Panc1 (cell line): ENCODE measurements around the gene NPAS3. TPM values are rescaled to one million over a fixed set of nuclear protein-coding genes. Genes with fewer than 3 reads are reported as not detected.

Experiments used
- ATAC-seq: fragments of 200-7000 bp; cut with Tn5 transposase; 2 replicates; pipeline ENCODE4 v1.9.1; 2020; ENCODE audit warnings: mild to moderate bottlenecking, moderate library complexity
- BruUV-seq: library from RNA; stranded (reverse); fragments of 400-500 nt; replicated peaks from 2 replicates; lab custom pipeline; 2021; lab: Mats Ljungman, UMichigan
- CTCF ChIA-PET: fragments of 300-600 bp; sonication (Branson Sonifier 250); formaldehyde crosslinking; loops from one replicate; lab custom pipeline; 2022; ENCODE audit warnings: antibody characterized with exemption; lab: Charles Lee
- POLR2A ChIA-PET: fragments of 300-600 bp; sonication (Branson Sonifier 250); formaldehyde crosslinking; loops from one replicate; lab custom pipeline; 2022; ENCODE audit warnings: antibody characterized with exemption; lab: Charles Lee
- DNase-seq: peaks from one replicate; pipeline ENCODE4 v3.0.0-alpha.2; 2010; ENCODE audit warnings: low read depth, low spot score
- H3K27ac ChIP-seq: 2 replicates; pipeline ENCODE4 v1.5.1; 2011; ENCODE audit warnings: mild to moderate bottlenecking, low read length, inconsistent platforms
- H3K27me3 ChIP-seq: fragments of 200-500 bp; sonication (Bioruptor generic); 2 replicates; pipeline ENCODE4 v1.6.0; 2014; ENCODE audit warnings: low read length, inconsistent platforms; ENCODE audit not compliant: control insufficient read depth, insufficient read depth
- H3K36me3 ChIP-seq: fragments of 200-500 bp; sonication (Bioruptor generic); 2 replicates; pipeline ENCODE4 v1.5.1; 2014; ENCODE audit warnings: inconsistent platforms, mild to moderate bottlenecking, low read length, moderate library complexity; ENCODE audit not compliant: control insufficient read depth, insufficient read depth
- H3K4me1 ChIP-seq: 2 replicates; pipeline ENCODE4 v1.5.1; 2011; ENCODE audit warnings: inconsistent platforms, mild to moderate bottlenecking, low read length, moderate library complexity; ENCODE audit not compliant: control insufficient read depth, insufficient read depth
- H3K4me3 ChIP-seq, 2 experiments: 2 replicates each; pipeline ENCODE4 v1.5.1; 2011 to 2012; ENCODE audit warnings: low read depth in 2 of 2, low read length in 2 of 2, mild to moderate bottlenecking in 2 of 2, inconsistent platforms in 1 of 2, moderate library complexity in 1 of 2
- H3K9me3 ChIP-seq: fragments of 200-500 bp; sonication (Bioruptor generic); 2 replicates; pipeline ENCODE4 v1.5.1; 2014; ENCODE audit warnings: low read depth, mild to moderate bottlenecking, inconsistent platforms, low read length, moderate library complexity; ENCODE audit not compliant: control insufficient read depth, insufficient read depth
- CTCF ChIP-seq: fragments of 450-650 bp; IDR thresholded peaks from 2 replicates; pipeline ENCODE4 v1.5.1; 2017; ENCODE audit warnings: mild to moderate bottlenecking
- POLR2AphosphoS5 ChIP-seq: IDR thresholded peaks from 2 replicates; pipeline ENCODE4 v1.6.1; 2012; ENCODE audit warnings: mild to moderate bottlenecking, low read depth, low read length, moderate library complexity
- REST ChIP-seq, 2 experiments: IDR thresholded peaks; 2 replicates each; pipeline ENCODE4 v1.6.1; 2011 to 2012; ENCODE audit warnings: low read depth in 2 of 2, control low read depth in 1 of 2, low read length in 1 of 2, mild to moderate bottlenecking in 1 of 2, moderate library complexity in 1 of 2; ENCODE audit not compliant: insufficient read depth in 1 of 2
- SIN3A ChIP-seq: IDR thresholded peaks from 2 replicates; pipeline ENCODE4 v1.6.1; 2012; ENCODE audit warnings: low read depth, mild to moderate bottlenecking, low read length, moderate library complexity, borderline replicate concordance; ENCODE audit not compliant: insufficient read depth
- TCF7L2 ChIP-seq: IDR thresholded peaks from 2 replicates; pipeline ENCODE4 v1.6.1; 2011; ENCODE audit warnings: mild to moderate bottlenecking, low read depth, low read length, inconsistent platforms
- in situ Hi-C: cut with HindIII; loops from 2 replicates; pipeline ENCODE4 v1.10.0; 2016; ENCODE audit warnings: low sequenced_read_pairs, low pct_unique_long_range_greater_than_20kb
- intact Hi-C: fragments of 100-400 bp; cut with micrococcal nuclease; formaldehyde crosslinking; loops from one replicate; pipeline ENCODE4 v1.10.0; 2022; ENCODE audit not compliant: unreplicated experiment
- total RNA-seq: library from RNA; stranded (reverse); gene quantifications from one replicate; pipeline ENCODE4 v1.2.1, GENCODE V29; 2021; ENCODE audit not compliant: unreplicated experiment

NPAS3 gene
- total RNA-seq, 1 experiment from 2014 or later: 0.23 TPM

GRCh38 chr14:33835677-33836076, 897.0 kb downstream of the NPAS3 start:
- no peaks in the 10 kb centered on the region for H3K36me3 ChIP-seq
- CTCF ChIA-PET: no interaction called here
- H3K4me3 ChIP-seq: no peak overlapping the region
- ATAC-seq (no peak), DNase-seq (no peak)
- no TSS peak for BruUV-seq
- no peak for TF ChIP-seq REST (IDR thresholded peaks at IDR 0.05; ENCODE audit: insufficient read depth in 1 of 2, low read depth in 2 of 2, low read length in 1 of 2)
- no peak for TF ChIP-seq CTCF
- TF ChIP-seq TCF7L2: no peak
- no peak for TF ChIP-seq POLR2AphosphoS5
- no peak for TF ChIP-seq SIN3A
- H3K27ac ChIP-seq: no peak overlapping the region
- H3K27me3 ChIP-seq: no peaks in the 10 kb centered on the region
- in situ Hi-C loops: no loop called here
- no peaks in the 10 kb centered on the region for H3K9me3 ChIP-seq
- H3K4me1 ChIP-seq: no peaks in the 10 kb centered on the region
- intact Hi-C loops: loop anchor here (5.0 kb wide), 1 partner anchor 392 kb away; no protein-coding TSS in a partner anchor
- POLR2A ChIA-PET: no interaction called here

- ChIA-PET POLR2A (no interaction called here), CTCF (no interaction called here)
- no peaks in the 10 kb centered on the region for H3K4me1 ChIP-seq
- no peak for DNase-seq
- H3K27me3 ChIP-seq: no peaks in the 10 kb centered on the region
- no peak overlapping the region for H3K4me3 ChIP-seq
- H3K36me3 ChIP-seq: no peaks in the 10 kb centered on the region
- in situ Hi-C loops: no loop called here
- no peak for ATAC-seq
- TF ChIP-seq SIN3A (no peak), REST (IDR thresholded peaks at IDR 0.05; ENCODE audit: insufficient read depth in 1 of 2, low read depth in 2 of 2, low read length in 1 of 2) (no peak), POLR2AphosphoS5 (no peak), TCF7L2 (no peak), CTCF (no peak)
- no TSS peak for BruUV-seq
- intact Hi-C loops: loop anchor here (5.0 kb wide), 1 partner anchor 391 kb away; no protein-coding TSS in a partner anchor
- no peaks in the 10 kb centered on the region for H3K9me3 ChIP-seq
- no peak overlapping the region for H3K27ac ChIP-seq
Observed at GRCh38 chr14:33836203-33836899, 897.7 kb downstream of the NPAS3 start.
